Astrocyte of the cerebellum (primary cell): ENCODE results near the gene RBBP5.
"Not testable (repeated sequence)": the region's sequence is repeated elsewhere in the genome, so short reads cannot be mapped to it uniquely, and the experiment has no call there.

Source experiments
- DNase-seq: peaks from one replicate; pipeline ENCODE4 v3.0.0-alpha.2; 2011; ENCODE audit warnings: low read depth
- H3K4me3 ChIP-seq: 2 replicates; pipeline ENCODE4 v1.5.1; 2011; ENCODE audit warnings: mild to moderate bottlenecking, low read depth, low read length, moderate library complexity
- in situ Hi-C: cut with HindIII; loops from 2 replicates; pipeline ENCODE4 v1.10.0; 2017; ENCODE audit warnings: low sequenced_read_pairs
- TF ChIP-seq, protein P1 (sequence below): IDR thresholded peaks from 2 replicates; pipeline ENCODE4 v1.5.1; 2012; ENCODE audit warnings: low read length, low read depth, moderate library complexity, mild to moderate bottlenecking; ENCODE audit errors: missing control alignments

Gene RBBP5

DNA sequence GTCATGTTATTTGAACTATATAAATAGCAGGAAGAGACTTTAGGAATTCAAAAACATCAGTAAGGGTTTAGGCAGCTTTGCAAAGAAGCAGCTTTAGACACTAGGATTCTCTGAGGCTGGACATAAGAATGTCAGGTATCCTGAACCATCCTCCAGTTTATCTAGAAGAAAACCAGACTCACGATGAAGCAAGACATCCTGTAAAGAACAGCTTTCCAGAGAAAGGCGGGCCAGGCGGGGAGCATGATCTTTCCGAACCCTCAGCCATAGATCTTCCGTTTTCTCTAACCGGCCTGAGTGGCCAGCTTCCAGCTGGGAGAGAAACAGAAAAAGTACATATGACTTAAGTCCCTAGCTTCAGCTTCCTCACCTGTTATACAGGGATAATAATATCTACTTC lies 39.3 kb upstream of the RBBP5 start:
- TF ChIP-seq, protein P1, sequence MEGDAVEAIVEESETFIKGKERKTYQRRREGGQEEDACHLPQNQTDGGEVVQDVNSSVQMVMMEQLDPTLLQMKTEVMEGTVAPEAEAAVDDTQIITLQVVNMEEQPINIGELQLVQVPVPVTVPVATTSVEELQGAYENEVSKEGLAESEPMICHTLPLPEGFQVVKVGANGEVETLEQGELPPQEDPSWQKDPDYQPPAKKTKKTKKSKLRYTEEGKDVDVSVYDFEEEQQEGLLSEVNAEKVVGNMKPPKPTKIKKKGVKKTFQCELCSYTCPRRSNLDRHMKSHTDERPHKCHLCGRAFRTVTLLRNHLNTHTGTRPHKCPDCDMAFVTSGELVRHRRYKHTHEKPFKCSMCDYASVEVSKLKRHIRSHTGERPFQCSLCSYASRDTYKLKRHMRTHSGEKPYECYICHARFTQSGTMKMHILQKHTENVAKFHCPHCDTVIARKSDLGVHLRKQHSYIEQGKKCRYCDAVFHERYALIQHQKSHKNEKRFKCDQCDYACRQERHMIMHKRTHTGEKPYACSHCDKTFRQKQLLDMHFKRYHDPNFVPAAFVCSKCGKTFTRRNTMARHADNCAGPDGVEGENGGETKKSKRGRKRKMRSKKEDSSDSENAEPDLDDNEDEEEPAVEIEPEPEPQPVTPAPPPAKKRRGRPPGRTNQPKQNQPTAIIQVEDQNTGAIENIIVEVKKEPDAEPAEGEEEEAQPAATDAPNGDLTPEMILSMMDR, result no peak
- DNase-seq, result no peak
- no peak overlapping the region for H3K4me3 ChIP-seq
- in situ Hi-C loops, result no loop called here

DNA sequence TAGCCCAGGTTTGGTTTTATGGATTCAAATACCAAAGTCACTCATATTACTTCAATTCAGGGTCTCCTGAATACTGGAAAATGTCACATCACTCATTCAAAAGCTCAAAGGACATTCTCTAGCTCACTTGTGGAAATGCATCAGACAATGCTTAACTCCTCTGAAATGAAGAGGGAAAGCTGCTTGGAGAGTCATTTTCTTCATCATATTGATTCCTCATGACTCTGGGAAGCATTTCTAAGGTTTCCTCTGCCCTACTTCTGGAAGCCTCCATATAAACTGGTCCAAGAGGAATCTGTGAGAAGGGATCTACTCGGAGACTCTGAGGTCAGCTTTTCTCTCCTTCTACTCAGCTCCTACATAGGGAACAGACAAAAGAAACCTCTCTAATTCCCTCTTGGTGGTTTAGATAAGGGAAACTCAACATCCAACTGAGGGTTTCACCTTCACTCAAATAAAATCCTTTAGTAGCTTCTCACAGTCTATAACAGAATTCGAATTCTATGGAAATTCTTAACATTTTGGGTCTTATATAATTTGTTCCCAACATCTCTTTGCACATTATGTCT lies 36.4 kb upstream of the RBBP5 start:
- TF ChIP-seq, protein P1, result no peak
- H3K4me3 ChIP-seq, result no peak overlapping the region
- in situ Hi-C loops, result no loop called here
- DNase-seq, result no peak

DNA sequence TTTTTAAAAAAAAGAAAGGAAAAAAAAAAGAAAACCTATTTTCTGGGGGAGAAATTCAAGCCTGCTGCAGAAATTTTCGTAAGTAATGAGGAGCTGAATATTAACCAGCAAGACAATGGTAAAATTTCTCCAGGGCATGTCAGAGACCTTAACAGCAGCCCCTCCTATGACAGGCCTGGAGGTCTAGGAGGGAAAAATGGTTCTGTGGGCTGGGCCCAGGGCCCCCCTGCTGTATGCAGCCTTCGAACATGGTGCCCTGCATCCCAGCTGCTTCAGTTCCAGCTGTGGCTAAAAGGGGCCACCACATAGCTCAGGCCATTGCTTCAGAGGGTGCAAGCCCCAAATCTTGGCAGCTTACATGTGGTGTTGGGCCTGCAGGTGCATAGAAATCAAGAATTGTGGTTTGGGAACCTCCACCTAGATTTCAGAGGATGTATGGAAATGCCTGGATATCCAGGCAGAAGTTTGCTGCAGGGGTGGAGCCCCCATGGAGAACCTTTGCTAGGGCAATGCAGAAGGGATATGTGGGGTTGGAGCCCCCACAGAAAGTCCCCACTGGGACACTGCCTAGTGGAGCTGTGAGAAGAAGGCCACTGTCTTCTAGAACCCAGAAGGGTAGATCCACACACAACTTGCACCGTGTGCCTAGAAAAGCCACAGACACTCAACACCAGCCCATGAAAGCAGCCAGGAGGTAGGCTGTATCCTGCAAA lies 34.0 kb upstream of the RBBP5 start:
- H3K4me3 ChIP-seq, DNase-seq, in situ Hi-C loops: not testable (repeated sequence)

DNA sequence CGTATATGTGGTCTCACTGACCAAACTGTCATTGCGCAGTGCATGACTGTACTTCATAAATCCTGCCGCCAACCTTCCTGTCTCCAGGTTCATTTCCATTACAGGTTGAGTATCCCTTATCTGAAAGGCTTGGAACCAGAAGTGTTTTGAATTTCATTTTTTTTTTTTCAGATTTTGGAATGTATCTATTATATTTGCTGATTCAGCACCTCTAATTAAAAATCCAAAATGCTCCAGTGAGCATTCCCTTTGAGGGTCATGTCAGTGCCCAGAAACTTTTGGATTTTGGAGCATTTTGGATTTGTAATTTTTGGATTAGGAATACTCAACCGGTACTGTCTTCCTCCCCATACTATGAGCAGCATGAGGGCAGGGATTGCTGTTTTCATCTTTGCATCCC lies 30.7 kb upstream of the RBBP5 start:
- DNase-seq, result no peak
- H3K4me3 ChIP-seq, result no peak overlapping the region
- TF ChIP-seq, protein P1, result no peak
- in situ Hi-C loops, result no loop called here

DNA sequence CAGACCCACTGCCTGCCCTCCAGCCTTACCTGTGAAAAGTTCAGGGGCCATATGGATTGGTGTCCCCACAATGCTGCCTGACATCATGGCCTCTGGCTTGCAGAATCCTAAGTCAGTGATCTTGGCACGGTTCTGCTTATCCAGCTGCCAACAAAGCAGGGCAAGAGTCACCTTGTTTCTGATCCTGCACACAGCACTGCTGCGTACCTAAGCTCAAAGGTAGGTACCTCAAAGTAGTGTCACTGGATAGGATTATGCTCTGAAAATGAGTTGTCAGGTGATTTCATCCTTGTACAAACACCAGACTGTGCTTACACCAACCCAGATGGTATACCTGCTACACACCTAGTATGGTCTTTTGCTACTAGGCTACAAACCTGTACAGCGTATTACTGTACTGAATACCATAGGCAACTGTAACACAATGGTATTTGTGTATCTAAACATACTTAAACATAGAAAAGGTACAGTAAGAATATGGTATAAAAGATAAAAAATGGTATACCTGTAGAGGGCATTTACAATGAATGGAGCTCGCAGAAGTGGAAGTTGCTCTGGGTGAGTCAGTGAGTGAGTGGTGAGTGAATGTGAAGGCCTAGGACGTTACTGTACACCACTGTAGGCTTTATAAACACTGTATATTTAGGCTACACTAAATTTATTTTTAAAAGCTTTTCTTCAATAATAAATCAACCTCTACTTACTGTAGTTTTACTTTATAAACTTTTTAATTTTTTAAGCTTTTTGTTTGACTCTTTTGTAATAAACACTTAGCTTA lies 29.1 kb upstream of the RBBP5 start:
- no peak for DNase-seq
- no peak overlapping the region for H3K4me3 ChIP-seq
- TF ChIP-seq, protein P1, result no peak
- in situ Hi-C loops, result no loop called here

DNA sequence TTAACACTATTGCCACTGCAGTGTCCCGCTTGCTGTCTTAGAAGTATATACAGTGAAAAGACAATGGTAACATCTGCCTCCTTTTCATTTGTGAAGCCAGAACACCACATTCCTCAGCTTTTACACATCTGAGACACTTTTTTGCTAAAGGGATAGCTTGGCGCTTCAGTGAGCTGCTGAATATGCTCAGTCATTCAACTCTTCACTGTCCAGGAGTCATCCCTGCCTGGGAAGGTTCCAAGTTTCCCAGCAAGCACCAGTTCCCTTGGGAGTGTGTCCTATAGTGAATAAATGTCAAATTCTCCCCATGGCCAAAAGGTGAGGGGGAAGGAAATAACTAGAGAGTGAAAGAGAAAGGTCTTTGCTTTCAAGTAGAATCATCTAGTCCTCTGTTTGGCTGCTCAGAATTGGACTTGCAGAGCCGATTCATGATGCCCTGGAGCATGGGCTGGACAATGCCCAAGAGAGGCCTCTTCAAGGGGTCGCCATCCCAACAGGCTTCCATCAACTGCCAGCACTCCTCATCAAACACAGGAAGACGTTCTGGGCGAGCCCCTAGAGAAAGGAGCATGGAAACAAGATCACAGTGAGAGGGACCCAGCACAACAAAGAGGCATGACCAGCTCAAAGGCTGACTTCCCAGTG lies 25.5 kb upstream of the RBBP5 start:
- in situ Hi-C loops, result no loop called here
- TF ChIP-seq, protein P1, result no peak
- DNase-seq, result no peak
- H3K4me3 ChIP-seq, result no peak overlapping the region
